Sigmoid colon (tissue), 7 donors: ENCODE results near the gene CCDC24. TPM values are rescaled to one million over a fixed set of nuclear protein-coding genes. Genes with fewer than 3 reads are reported as not detected.

Experiments
- DNase-seq: peaks from one replicate; pipeline ENCODE4 v3.0.0-alpha.2; 2019
- H3K27ac ChIP-seq, 4 donors: fragments of 200-600 bp; sonication (generic); one replicate each; pipeline ENCODE4 v1.5.1; 2016 to 2019; ENCODE audit warnings: mild to moderate bottlenecking in 1 of 4
- H3K27me3 ChIP-seq, 3 donors: fragments of 200-600 bp; sonication (generic); one replicate each; pipeline ENCODE4 v1.5.1; 2019; ENCODE audit warnings: mild to moderate bottlenecking in 1 of 3
- H3K36me3 ChIP-seq, 4 donors: fragments of 200-600 bp; sonication (generic); one replicate each; pipeline ENCODE4 v1.5.1; 2016 to 2019
- H3K4me1 ChIP-seq, 4 donors: fragments of 200-600 bp; sonication (generic); one replicate each; pipeline ENCODE4 v1.5.1; 2017 to 2019
- H3K4me3 ChIP-seq, 4 donors: fragments of 200-600 bp; sonication (generic); one replicate each; pipeline ENCODE4 v1.5.1; 2017 to 2019; ENCODE audit warnings: mild to moderate bottlenecking in 2 of 4, moderate library complexity in 1 of 4
- H3K9me3 ChIP-seq, 4 donors: fragments of 200-600 bp in 3 of 4; sonication (generic) in 3 of 4; one replicate each; pipeline versions ENCODE4 v1.5.1 to v1.6.1; 2013 to 2019
- EP300 ChIP-seq, 4 donors: sonication (generic); formaldehyde crosslinking; IDR thresholded peaks; one replicate each; pipeline ENCODE4 v1.6.1; 2017; ENCODE audit warnings: antibody characterized with exemption in 4 of 4
- POLR2A ChIP-seq, 2 donors: fragments of 450-650 bp; IDR thresholded peaks; one replicate each; pipeline ENCODE4 v1.6.1; 2016; ENCODE audit warnings: antibody characterized with exemption in 2 of 2, mild to moderate bottlenecking in 2 of 2, moderate library complexity in 2 of 2
- POLR2AphosphoS5 ChIP-seq, 4 donors: sonication (generic); formaldehyde crosslinking; IDR thresholded peaks; one replicate each; pipeline ENCODE4 v1.6.1; 2017; ENCODE audit warnings: antibody characterized with exemption in 4 of 4
- WGBS, 2 donors: extraction: QIAGEN DNeasy Blood & Tissue Kit; methylation state at CpG; one replicate each; pipeline ENCODE4 v1.1.7; 2013; 5-methylcytosine and 5-hydroxymethylcytosine counted together
- intact Hi-C: fragments of 100-400 bp; cut with DNase I; formaldehyde crosslinking; loops from one replicate; pipeline ENCODE4 v1.15.1; 2023
- polyA plus RNA-seq, 3 donors: library from polyadenylated mRNA; stranded (reverse); fragments of 200-250 nt; gene quantifications; one replicate each; pipeline ENCODE4 v1.2.3, GENCODE V29; 2013
- total RNA-seq, 4 donors: library from RNA; depleted of rRNA; stranded (reverse); fragments of >200 nt; gene quantifications; one replicate each; pipeline ENCODE4 v1.1.0, GENCODE V29; 2016
- TF ChIP-seq, protein P1 (sequence below), 4 experiments: fragments of 450-650 bp in 3 of 4; fragments of 200-600 bp in 1 of 4; IDR thresholded peaks; one replicate each; pipeline ENCODE4 v1.5.1; 2016 to 2019; ENCODE audit warnings: antibody characterized with exemption in 4 of 4, mild to moderate bottlenecking in 3 of 4, moderate library complexity in 2 of 4
- donor health status: healthy with polysubstance abuse.
- donor health status: Bipolar disorder and iron deficiency.
- donor health status: healthy.

Gene CCDC24
- total and polyA plus RNA-seq, 7 donors = 2.7 to 19.2 (median 6.6) TPM

DNA sequence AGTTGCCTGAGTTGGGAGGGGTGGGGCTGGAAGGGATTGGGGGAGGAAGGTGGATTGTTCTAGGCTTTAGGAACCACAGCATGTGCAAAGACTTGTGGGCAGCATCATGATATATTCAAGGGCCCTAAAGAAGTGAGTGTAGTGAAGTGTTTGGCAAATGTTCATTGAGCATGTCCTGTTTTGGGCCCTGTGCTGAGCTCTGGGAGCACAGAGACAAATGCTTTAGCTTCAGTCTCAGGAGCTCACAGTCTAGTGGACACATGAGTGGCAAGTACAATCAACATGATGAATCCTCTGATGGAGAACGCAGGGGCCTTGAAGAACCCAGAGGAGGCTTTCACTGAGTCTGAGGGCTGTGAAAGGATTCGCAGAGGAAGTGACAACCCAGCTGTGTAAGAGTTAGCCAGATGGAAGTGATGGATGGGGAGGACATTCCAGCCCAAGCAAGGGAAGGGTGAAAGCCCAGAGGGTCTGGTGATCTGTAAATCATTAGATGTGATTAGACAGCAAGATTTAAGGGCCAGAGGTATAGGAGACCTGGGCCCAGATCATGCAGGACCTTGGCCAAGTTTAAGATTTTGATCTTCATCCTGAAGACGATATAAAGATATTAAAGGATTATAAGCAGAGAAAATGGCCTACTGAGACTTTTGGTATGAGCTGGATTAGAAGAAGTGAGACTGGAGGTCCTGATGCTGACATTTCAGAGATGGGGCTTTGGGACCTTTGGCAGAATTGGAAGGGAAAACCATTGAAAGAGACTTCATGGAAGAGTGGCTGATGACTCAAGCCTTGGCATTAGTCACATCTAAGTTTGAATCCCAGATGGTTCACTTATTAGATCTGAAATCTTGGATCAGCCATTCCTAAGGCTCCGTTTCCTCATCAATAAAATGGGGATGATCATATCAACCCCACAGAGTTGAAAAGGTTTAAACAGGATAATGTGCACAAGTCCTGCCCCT is 40.1 kb upstream of the CCDC24 start:
- no peaks in the 10 kb centered on the region for H3K27me3 ChIP-seq
- DNase-seq = no peak
- no peaks in the 10 kb centered on the region for H3K9me3 ChIP-seq
- peaks cover 0 to 20% (median 8%) of the 10 kb centered on the region in 4 donors for H3K36me3 ChIP-seq
- no peak overlapping the region for H3K4me3 ChIP-seq
- H3K27ac ChIP-seq = no peak overlapping the region
- TF ChIP-seq EP300 (IDR thresholded peaks at IDR 0.05) (no peak), POLR2AphosphoS5 (IDR thresholded peaks at IDR 0.05) (no peak), POLR2A (IDR thresholded peaks at IDR 0.05) (no peak)
- TF ChIP-seq, protein P1, sequence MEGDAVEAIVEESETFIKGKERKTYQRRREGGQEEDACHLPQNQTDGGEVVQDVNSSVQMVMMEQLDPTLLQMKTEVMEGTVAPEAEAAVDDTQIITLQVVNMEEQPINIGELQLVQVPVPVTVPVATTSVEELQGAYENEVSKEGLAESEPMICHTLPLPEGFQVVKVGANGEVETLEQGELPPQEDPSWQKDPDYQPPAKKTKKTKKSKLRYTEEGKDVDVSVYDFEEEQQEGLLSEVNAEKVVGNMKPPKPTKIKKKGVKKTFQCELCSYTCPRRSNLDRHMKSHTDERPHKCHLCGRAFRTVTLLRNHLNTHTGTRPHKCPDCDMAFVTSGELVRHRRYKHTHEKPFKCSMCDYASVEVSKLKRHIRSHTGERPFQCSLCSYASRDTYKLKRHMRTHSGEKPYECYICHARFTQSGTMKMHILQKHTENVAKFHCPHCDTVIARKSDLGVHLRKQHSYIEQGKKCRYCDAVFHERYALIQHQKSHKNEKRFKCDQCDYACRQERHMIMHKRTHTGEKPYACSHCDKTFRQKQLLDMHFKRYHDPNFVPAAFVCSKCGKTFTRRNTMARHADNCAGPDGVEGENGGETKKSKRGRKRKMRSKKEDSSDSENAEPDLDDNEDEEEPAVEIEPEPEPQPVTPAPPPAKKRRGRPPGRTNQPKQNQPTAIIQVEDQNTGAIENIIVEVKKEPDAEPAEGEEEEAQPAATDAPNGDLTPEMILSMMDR (IDR thresholded peaks at IDR 0.05) = no peak
- intact Hi-C loops = no loop called here
- peaks cover 0 to 31% (median 24%) of the 10 kb centered on the region in 4 donors for H3K4me1 ChIP-seq
- WGBS, 2 donors = 92 to 95% methylated on average over 4 of the region's 4 CpGs

DNA sequence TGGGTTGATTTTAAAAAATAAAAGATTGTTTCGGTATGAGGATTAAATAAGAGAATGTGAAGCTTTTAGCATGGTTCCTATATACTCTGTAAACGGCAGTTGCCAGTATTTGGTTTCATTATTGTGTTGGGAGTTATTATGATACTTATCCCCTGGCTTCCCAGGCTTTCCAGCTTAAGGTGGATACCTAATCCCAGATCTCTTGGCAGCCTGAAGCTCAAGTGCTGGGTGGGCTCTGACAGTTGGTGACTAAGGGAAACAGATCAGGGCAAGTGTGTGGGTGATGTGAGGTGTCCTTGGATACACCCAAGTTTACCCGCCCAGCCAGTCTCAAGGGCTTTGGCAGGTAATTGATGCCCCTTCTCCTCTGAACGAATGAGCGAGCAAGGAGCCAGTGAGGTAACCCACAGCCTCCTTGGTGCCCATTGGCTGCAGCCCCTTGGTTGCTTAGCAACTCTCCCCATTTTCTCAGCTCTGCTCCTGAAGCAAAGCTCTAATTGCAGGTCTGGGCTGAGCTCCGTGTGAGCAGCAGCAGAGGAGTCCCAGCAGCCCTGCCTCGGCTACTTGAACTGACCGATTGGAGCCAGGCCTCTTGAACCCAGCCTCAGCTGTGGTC is 38.6 kb upstream of the CCDC24 start:
- no peak for DNase-seq
- Histone ChIP-seq H3K27ac (no peak overlapping the region), H3K4me3 (no peak overlapping the region), H3K4me1 (peaks cover 0 to 23% (median 16%) of the 10 kb centered on the region in 4 donors), H3K27me3 (no peaks in the 10 kb centered on the region), H3K9me3 (no peaks in the 10 kb centered on the region), H3K36me3 (peaks cover 0 to 35% (median 18%) of the 10 kb centered on the region in 4 donors)
- WGBS, 2 donors = 85 to 89% methylated on average over 8 of the region's 8 CpGs
- intact Hi-C loops = no loop called here
- TF ChIP-seq POLR2A (IDR thresholded peaks at IDR 0.05) (no peak), EP300 (IDR thresholded peaks at IDR 0.05) (no peak), POLR2AphosphoS5 (IDR thresholded peaks at IDR 0.05) (no peak)
- TF ChIP-seq, protein P1 (IDR thresholded peaks at IDR 0.05) = no peak

DNA sequence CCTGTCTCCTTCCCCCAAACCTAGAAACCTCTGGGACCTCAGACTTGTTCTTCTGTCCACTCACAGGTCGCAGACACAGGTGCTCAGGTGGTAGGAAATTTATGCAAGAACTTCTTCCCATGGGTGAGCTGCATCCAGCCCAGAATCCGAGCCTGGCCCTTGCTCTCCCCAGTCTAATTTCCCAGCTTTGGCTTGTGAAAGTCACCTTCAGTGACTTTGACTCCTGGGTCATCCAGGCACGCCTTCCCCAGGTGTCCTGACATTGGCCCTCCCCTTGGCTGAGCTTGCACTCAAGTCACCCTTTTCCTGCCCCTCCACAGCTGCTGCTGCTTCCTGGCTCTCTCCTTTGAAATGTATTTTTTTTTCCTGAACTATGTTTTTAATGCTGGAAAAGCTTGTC is 38.0 kb upstream of the CCDC24 start:
- TF ChIP-seq, protein P1 (IDR thresholded peaks at IDR 0.05) = no peak
- TF ChIP-seq POLR2A (IDR thresholded peaks at IDR 0.05) = no peak
- no peak for TF ChIP-seq EP300 (IDR thresholded peaks at IDR 0.05)
- TF ChIP-seq POLR2AphosphoS5 (IDR thresholded peaks at IDR 0.05) = no peak
- Histone ChIP-seq H3K4me3 (no peak overlapping the region), H3K27ac (no peak overlapping the region), H3K27me3 (no peaks in the 10 kb centered on the region), H3K4me1 (peaks cover 0 to 17% (median 11%) of the 10 kb centered on the region in 4 donors), H3K36me3 (peaks cover 0 to 40% (median 23%) of the 10 kb centered on the region in 4 donors), H3K9me3 (no peaks in the 10 kb centered on the region)
- 83 to 84% methylated on average over 3 of the region's 3 CpGs for WGBS, 2 donors
- no peak for DNase-seq
- intact Hi-C loops = no loop called here

DNA sequence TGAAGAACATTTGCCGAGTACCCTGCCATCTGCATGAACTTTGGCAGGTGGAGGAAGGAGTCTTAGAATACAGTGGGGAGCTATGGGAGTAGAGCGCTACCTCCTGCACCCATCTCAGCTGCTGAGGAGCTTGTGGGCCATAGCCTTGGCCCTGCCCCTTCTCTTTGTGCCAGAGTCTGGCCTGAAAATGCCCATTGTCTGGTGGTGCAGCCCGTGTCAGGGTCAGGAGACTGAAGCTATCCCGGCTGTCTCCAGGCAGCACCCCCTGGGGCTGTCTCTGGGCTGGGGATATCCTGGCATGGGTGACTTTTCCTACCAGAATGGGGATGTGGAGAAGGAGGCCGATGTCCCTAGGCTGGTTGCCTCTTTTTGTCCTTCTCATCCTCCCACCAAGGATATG is 37.4 kb upstream of the CCDC24 start:
- Histone ChIP-seq H3K9me3 (no peaks in the 10 kb centered on the region), H3K4me3 (no peak overlapping the region), H3K4me1 (peaks cover 0 to 11% (median 4%) of the 10 kb centered on the region in 4 donors), H3K27me3 (no peaks in the 10 kb centered on the region), H3K36me3 (peaks cover 0 to 47% (median 30%) of the 10 kb centered on the region in 4 donors), H3K27ac (no peak overlapping the region)
- WGBS, 2 donors = 92 to 93% methylated on average over 5 of the region's 5 CpGs
- TF ChIP-seq POLR2A (IDR thresholded peaks at IDR 0.05) = no peak
- no peak for TF ChIP-seq EP300 (IDR thresholded peaks at IDR 0.05)
- no peak for TF ChIP-seq POLR2AphosphoS5 (IDR thresholded peaks at IDR 0.05)
- TF ChIP-seq, protein P1 (IDR thresholded peaks at IDR 0.05) = no peak
- no peak for DNase-seq
- intact Hi-C loops = no loop called here
